LNCaP clone FGC (cell line): ENCODE results near the gene ASB13.

Source experiments
- DNase-seq: peaks from one replicate; pipeline ENCODE4 v3.0.0-alpha.2; 2011; ENCODE audit warnings: low read depth
- H3K4me3 ChIP-seq: 2 replicates; pipeline ENCODE4 v1.5.1; 2011; ENCODE audit warnings: mild to moderate bottlenecking, low read depth, low read length, control low read depth
- CTCF ChIP-seq: IDR thresholded peaks from 2 replicates; pipeline ENCODE4 v1.5.1; 2012; ENCODE audit warnings: mild to moderate bottlenecking; ENCODE audit not compliant: control insufficient read depth, insufficient read depth; ENCODE audit errors: extremely low read depth

The ASB13 gene

GRCh38 chr10:5649746-5650145 is 16.6 kb downstream of the ASB13 start:
- DNase-seq = no peak
- no peak overlapping the region for H3K4me3 ChIP-seq
- no peak for TF ChIP-seq CTCF

- TF ChIP-seq CTCF = no peak
- DNase-seq = no peak
- no peak overlapping the region for H3K4me3 ChIP-seq
Observed at GRCh38 chr10:5648494-5649457, 17.6 kb downstream of the ASB13 start.

GRCh38 chr10:5647507-5648240 is 18.7 kb downstream of the ASB13 start:
- H3K4me3 ChIP-seq = no peak overlapping the region
- TF ChIP-seq CTCF = no peak
- DNase-seq = no peak

- no peak for TF ChIP-seq CTCF
- DNase-seq = no peak
Observed at GRCh38 chr10:5645944-5646617, 20.3 kb downstream of the ASB13 start.

GRCh38 chr10:5645375-5645774 is 21.0 kb downstream of the ASB13 start:
- no peak overlapping the region for H3K4me3 ChIP-seq
- DNase-seq = no peak
- no peak for TF ChIP-seq CTCF

More at GRCh38 chr10:5645944-5646617, 20.3 kb downstream of the ASB13 start:
- no peak overlapping the region for H3K4me3 ChIP-seq

GRCh38 chr10:5644930-5645329 is 21.5 kb downstream of the ASB13 start:
- no peak overlapping the region for H3K4me3 ChIP-seq
- TF ChIP-seq CTCF = no peak
- no peak for DNase-seq
